GM23338 (cell line): ENCODE results near the gene CCDC175. TPM values are rescaled to one million over a fixed set of nuclear protein-coding genes. Genes with fewer than 3 reads are reported as not detected.

Experiments used
- ATAC-seq: fragments of 200-7000 bp; cut with Tn5 transposase; 3 replicates; pipeline ENCODE4 v1.9.1; 2020
- DNase-seq: peaks from one replicate; pipeline ENCODE4 v3.0.0-alpha.2; 2015; ENCODE audit warnings: low spot score
- H2AFZ ChIP-seq: fragments of 200-600 bp; sonication (generic); 2 replicates; pipeline ENCODE4 v1.8.0; 2016; ENCODE audit warnings: antibody characterized with exemption, mild to moderate bottlenecking, moderate library complexity
- H3F3A ChIP-seq: fragments of 200-600 bp; sonication (generic); replicated peaks from 2 replicates; pipeline ENCODE4 v1.8.0; 2017; ENCODE audit warnings: antibody characterized with exemption, mixed run types, low read depth
- H3K27ac ChIP-seq: fragments of 200-600 bp; sonication (generic); 2 replicates; pipeline ENCODE4 v1.6.1; 2016; ENCODE audit warnings: low read depth
- H3K27me3 ChIP-seq: fragments of 200-600 bp; sonication (generic); 2 replicates; pipeline ENCODE4 v1.8.0; 2016; ENCODE audit warnings: mild to moderate bottlenecking, mixed run types, moderate library complexity; ENCODE audit not compliant: insufficient read depth
- H3K36me3 ChIP-seq: fragments of 200-600 bp; sonication (generic); 2 replicates; pipeline ENCODE4 v1.8.0; 2016; ENCODE audit warnings: mild to moderate bottlenecking; ENCODE audit not compliant: insufficient read depth
- H3K4me1 ChIP-seq: fragments of 200-600 bp; sonication (generic); 2 replicates; pipeline ENCODE4 v1.8.0; 2016; ENCODE audit warnings: mild to moderate bottlenecking, moderate library complexity; ENCODE audit not compliant: insufficient read depth
- H3K4me2 ChIP-seq: fragments of 200-600 bp; sonication (generic); 2 replicates; pipeline ENCODE4 v1.7.1; 2017; ENCODE audit warnings: mixed run types
- H3K4me3 ChIP-seq: fragments of 200-600 bp; sonication (generic); 2 replicates; pipeline ENCODE4 v1.6.1; 2016; ENCODE audit warnings: mixed run types
- H3K79me2 ChIP-seq: fragments of 200-600 bp; sonication (generic); replicated peaks from 2 replicates; pipeline ENCODE4 v1.8.0; 2017; ENCODE audit warnings: mild to moderate bottlenecking; ENCODE audit not compliant: insufficient read depth
- H3K9me2 ChIP-seq: fragments of 200-600 bp; sonication (generic); 2 replicates; pipeline ENCODE4 v1.8.0; 2017; ENCODE audit not compliant: insufficient read depth
- H4K20me1 ChIP-seq: fragments of 200-600 bp; sonication (generic); replicated peaks from 2 replicates; pipeline ENCODE4 v1.8.0; 2017; ENCODE audit warnings: mild to moderate bottlenecking; ENCODE audit not compliant: insufficient read depth
- H3K27ac Mint-ChIP-seq: 2 replicates; pipeline ENCODE4 v1.8.0; 2020; ENCODE audit warnings: inconsistent platforms, mild to moderate bottlenecking, moderate library complexity, mixed read lengths
- H3K27me3 Mint-ChIP-seq: 3 replicates; pipeline ENCODE4 v1.8.0; 2022; ENCODE audit warnings: low read depth, mild to moderate bottlenecking, moderate library complexity, mixed read lengths, inconsistent platforms; ENCODE audit not compliant: insufficient read depth, poor library complexity
- H3K36me3 Mint-ChIP-seq: 3 replicates; pipeline ENCODE4 v1.8.0; 2021; ENCODE audit warnings: low read depth, mild to moderate bottlenecking, inconsistent platforms, moderate library complexity, mixed read lengths
- H3K4me1 Mint-ChIP-seq: 3 replicates; pipeline ENCODE4 v1.8.0; 2020; ENCODE audit warnings: mild to moderate bottlenecking, inconsistent platforms, mixed read lengths
- H3K4me3 Mint-ChIP-seq: 3 replicates; pipeline ENCODE4 v1.8.0; 2021; ENCODE audit warnings: moderate library complexity, mild to moderate bottlenecking, inconsistent platforms, mixed read lengths
- H3K9me3 Mint-ChIP-seq: 3 replicates; pipeline ENCODE4 v1.8.0; 2020; ENCODE audit warnings: moderate library complexity, mild to moderate bottlenecking, inconsistent platforms, mixed read lengths
- EZH2 ChIP-seq: fragments of 200-600 bp; sonication (generic); IDR thresholded peaks from one replicate; pipeline ENCODE4 v1.8.0; 2017; ENCODE audit warnings: antibody characterized with exemption, mild to moderate bottlenecking, low read depth; ENCODE audit not compliant: unreplicated experiment
- EZH2phosphoT487 ChIP-seq: fragments of 200-600 bp; sonication (generic); IDR thresholded peaks from one replicate; pipeline ENCODE4 v1.8.1; 2018; ENCODE audit warnings: antibody characterized with exemption; ENCODE audit not compliant: unreplicated experiment
- POLR2AphosphoS5 ChIP-seq: IDR thresholded peaks from 2 replicates; pipeline ENCODE4 v1.6.1; 2016; ENCODE audit warnings: antibody characterized with exemption, low read depth
- REST ChIP-seq: IDR thresholded peaks from one replicate; pipeline ENCODE4 v1.6.1; 2018; ENCODE audit warnings: antibody characterized with exemption; ENCODE audit not compliant: unreplicated experiment
- ZNF114 ChIP-seq: fragments of 250-450 bp; sonication (Bioruptor Pico); IDR thresholded peaks from 2 replicates; pipeline ENCODE4 v1.5.0; 2020; ENCODE audit warnings: mild to moderate bottlenecking, moderate library complexity
- ZNF462 ChIP-seq: fragments of 250-450 bp; sonication (Bioruptor Pico); IDR thresholded peaks from 2 replicates; pipeline ENCODE4 v1.5.0; 2020; ENCODE audit warnings: mild to moderate bottlenecking, moderate library complexity
- polyA plus RNA-seq: library from polyadenylated mRNA; unstranded; fragments of >200 nt; fragmentation: Nextera tagmentation; extraction: Ambion mirVana; gene quantifications from 2 replicates; pipeline ENCODE4 v1.2.1, GENCODE V29; 2016
- total RNA-seq: library from RNA; depleted of rRNA; stranded (reverse); fragments of >200 nt; shearing (Covaris generic); gene quantifications from 2 replicates; pipeline ENCODE4 v1.2.3, GENCODE V29; 2014

The CCDC175 gene
- total and polyA plus RNA-seq, 2 experiments from 2014 or later = 0.50 TPM; not detected in 1

DNA sequence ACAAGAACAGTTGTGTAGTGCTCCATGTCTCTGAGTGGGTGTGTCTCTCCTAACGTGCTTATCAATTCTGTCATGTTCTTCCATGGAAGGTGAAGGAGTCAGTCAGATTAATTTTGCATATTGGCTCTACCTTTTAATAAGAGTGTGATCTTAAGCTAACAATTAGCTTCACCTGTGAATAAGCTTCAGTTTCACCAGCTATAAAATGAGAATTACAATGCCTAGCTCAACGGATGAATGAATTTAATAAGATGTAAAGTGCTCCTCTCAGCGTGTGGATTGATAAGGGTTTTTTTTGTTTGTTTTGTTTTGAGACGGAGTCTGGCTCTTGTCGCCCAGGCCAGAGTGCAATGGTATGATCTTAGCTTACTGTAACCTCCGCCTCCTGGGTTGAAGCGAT is 32.7 kb downstream of the CCDC175 start (continued):
- TF ChIP-seq ZNF462 (CRISPR knock-in tag) = no peak

GRCh38 chr14:59541731-59542130 is 34.9 kb downstream of the CCDC175 start:
- no peak overlapping the region for H2AFZ ChIP-seq
- Mint-ChIP-seq H3K36me3 (no peaks in the 10 kb centered on the region), H3K4me1 (peaks cover 6% of the 10 kb centered on the region; the same call in 2 of the 3 replicates), H3K27ac (no peak overlapping the region), H3K4me3 (no peak overlapping the region), H3K27me3 (no peaks in the 10 kb centered on the region), H3K9me3 (no peaks in the 10 kb centered on the region)
- no peaks in the 10 kb centered on the region for H3K27me3 ChIP-seq
- H3K4me1 ChIP-seq = no peaks in the 10 kb centered on the region
- no peak overlapping the region for H3K27ac ChIP-seq
- H4K20me1 ChIP-seq = no peaks in the 10 kb centered on the region
- no peaks in the 10 kb centered on the region for H3K36me3 ChIP-seq
- H3K4me3 ChIP-seq = no peak overlapping the region
- H3K9me2 ChIP-seq = no peaks in the 10 kb centered on the region
- no peaks in the 10 kb centered on the region for H3K79me2 ChIP-seq
- DNase-seq = no peak
- H3F3A ChIP-seq = no peaks in the 10 kb centered on the region
- H3K4me2 ChIP-seq = no peak overlapping the region
- no peak for ATAC-seq
- TF ChIP-seq REST (no peak), ZNF462 (CRISPR knock-in tag) (no peak), ZNF114 (CRISPR knock-in tag) (no peak), EZH2phosphoT487 (no peak), POLR2AphosphoS5 (no peak), EZH2 (no peak)
